ENCODE results near the gene MFN1. TPM values are rescaled to one million over a fixed set of nuclear protein-coding genes. Genes with fewer than 3 reads are reported as not detected.

The MFN1 gene
- total RNA-seq, 1 donor from 2014 or later, result 78.1 TPM

- DNase-seq (ENCODE audit: low read depth), result peak; percentile 1
These were observed 11.1 kb upstream of the MFN1 start for GRCh38 chr3:179336345-179336929.

GRCh38 chr3:179348325-179349013 is 960 bp downstream of the MFN1 start:
- DNase-seq (ENCODE audit: low read depth), result peak; percentile 3

GRCh38 chr3:179355996-179356395 is 8.5 kb downstream of the MFN1 start:
- no peak for DNase-seq (ENCODE audit: low read depth)

- no peak for DNase-seq (ENCODE audit: low read depth)
These were observed 15.8 kb downstream of the MFN1 start for GRCh38 chr3:179363332-179363731.

GRCh38 chr3:179369621-179370020 is 22.1 kb downstream of the MFN1 start:
- no peak for DNase-seq (ENCODE audit: low read depth)

GRCh38 chr3:179373938-179374337 is 26.4 kb downstream of the MFN1 start:
- DNase-seq (ENCODE audit: low read depth), result no peak

- no peak for DNase-seq (ENCODE audit: low read depth)
These were observed 27.8 kb downstream of the MFN1 start for GRCh38 chr3:179375091-179375999.

GRCh38 chr3:179376474-179376873 is 29.0 kb downstream of the MFN1 start:
- no peak for DNase-seq (ENCODE audit: low read depth)

GRCh38 chr3:179391906-179392305 is 44.4 kb downstream of the MFN1 start:
- no peak for DNase-seq (ENCODE audit: low read depth)

- no peak for DNase-seq (ENCODE audit: low read depth)
These were observed 51.2 kb downstream of the MFN1 start for GRCh38 chr3:179398574-179399231.

- DNase-seq (ENCODE audit: low read depth), result no peak
These were observed 54.1 kb downstream of the MFN1 start for GRCh38 chr3:179401561-179401960.

- DNase-seq (ENCODE audit: low read depth), result no peak
These were observed 55.5 kb downstream of the MFN1 start for GRCh38 chr3:179402963-179403362.

GRCh38 chr3:179404307-179404706 is 56.8 kb downstream of the MFN1 start:
- no peak for DNase-seq (ENCODE audit: low read depth)

- peak; percentile 68 for DNase-seq (ENCODE audit: low read depth)
These were observed 62.8 kb downstream of the MFN1 start for GRCh38 chr3:179410331-179410730.

GRCh38 chr3:179410999-179411398 is 63.5 kb downstream of the MFN1 start:
- DNase-seq (ENCODE audit: low read depth), result no peak

GRCh38 chr3:179414804-179415203 is 67.3 kb downstream of the MFN1 start:
- no peak for DNase-seq (ENCODE audit: low read depth)

- no peak for DNase-seq (ENCODE audit: low read depth)
These were observed 67.9 kb downstream of the MFN1 start for GRCh38 chr3:179415377-179415776.

- peak; percentile 24 for DNase-seq (ENCODE audit: low read depth)
These were observed 69.2 kb downstream of the MFN1 start for GRCh38 chr3:179416681-179417080.

GRCh38 chr3:179418610-179419009 is 71.1 kb downstream of the MFN1 start:
- no peak for DNase-seq (ENCODE audit: low read depth)

- peak; percentile 60 for DNase-seq (ENCODE audit: low read depth)
These were observed 74.0 kb downstream of the MFN1 start for GRCh38 chr3:179421500-179421899.

GRCh38 chr3:179425075-179425474 is 77.6 kb downstream of the MFN1 start:
- no peak for DNase-seq (ENCODE audit: low read depth)
